HUES64 (cell line): ENCODE data around the gene RAB20. TPM values are rescaled to one million over a fixed set of nuclear protein-coding genes. Genes with fewer than 3 reads are reported as not detected.
"Not testable (repeated sequence)": the region's sequence is repeated elsewhere in the genome, so short reads cannot be mapped to it uniquely, and the experiment has no call there.

Experiments
- H3K27ac ChIP-seq: 2 replicates; pipeline ENCODE4 v1.7.0; 2013; ENCODE audit warnings: low read depth, low read length, inconsistent platforms
- H3K27me3 ChIP-seq: 2 replicates; pipeline ENCODE4 v1.6.1; 2013; ENCODE audit warnings: mild to moderate bottlenecking, low read length; ENCODE audit not compliant: insufficient read depth
- H3K36me3 ChIP-seq: 2 replicates; pipeline ENCODE4 v1.6.1; 2013; ENCODE audit warnings: mild to moderate bottlenecking, low read length; ENCODE audit not compliant: insufficient read depth
- H3K4me1 ChIP-seq: 2 replicates; pipeline ENCODE4 v1.6.1; 2013; ENCODE audit warnings: mild to moderate bottlenecking, low read length, moderate library complexity; ENCODE audit not compliant: insufficient read depth
- H3K4me3 ChIP-seq: 2 replicates; pipeline ENCODE4 v1.5.1; 2013; ENCODE audit warnings: mild to moderate bottlenecking, low read length, moderate library complexity
- H3K9ac ChIP-seq: 2 replicates; pipeline ENCODE4 v1.6.1; 2013; ENCODE audit warnings: mild to moderate bottlenecking, low read depth, low read length
- H3K9me3 ChIP-seq: 2 replicates; pipeline ENCODE4 v1.6.1; 2013; ENCODE audit warnings: low read depth, low read length; ENCODE audit not compliant: insufficient read depth
- WGBS: fragments of 150-250, 120-280 bp; methylation state at CpG from one replicate; pipeline ENCODE4 v1.1.7; 2013; ENCODE audit warnings: missing lambda C conversion rate; 5-methylcytosine and 5-hydroxymethylcytosine counted together
- polyA plus RNA-seq, 2 experiments: library from polyadenylated mRNA; stranded (reverse); fragments of 50-300 nt; gene quantifications; one replicate each; pipeline ENCODE4 v1.2.3, GENCODE V29; 2013

The RAB20 gene, protein sequence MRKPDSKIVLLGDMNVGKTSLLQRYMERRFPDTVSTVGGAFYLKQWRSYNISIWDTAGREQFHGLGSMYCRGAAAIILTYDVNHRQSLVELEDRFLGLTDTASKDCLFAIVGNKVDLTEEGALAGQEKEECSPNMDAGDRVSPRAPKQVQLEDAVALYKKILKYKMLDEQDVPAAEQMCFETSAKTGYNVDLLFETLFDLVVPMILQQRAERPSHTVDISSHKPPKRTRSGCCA
- 8.6 TPM for polyA plus RNA-seq (2013, experiment 1 of 2)
- polyA plus RNA-seq (2013, experiment 2 of 2) = 9.6 TPM

DNA sequence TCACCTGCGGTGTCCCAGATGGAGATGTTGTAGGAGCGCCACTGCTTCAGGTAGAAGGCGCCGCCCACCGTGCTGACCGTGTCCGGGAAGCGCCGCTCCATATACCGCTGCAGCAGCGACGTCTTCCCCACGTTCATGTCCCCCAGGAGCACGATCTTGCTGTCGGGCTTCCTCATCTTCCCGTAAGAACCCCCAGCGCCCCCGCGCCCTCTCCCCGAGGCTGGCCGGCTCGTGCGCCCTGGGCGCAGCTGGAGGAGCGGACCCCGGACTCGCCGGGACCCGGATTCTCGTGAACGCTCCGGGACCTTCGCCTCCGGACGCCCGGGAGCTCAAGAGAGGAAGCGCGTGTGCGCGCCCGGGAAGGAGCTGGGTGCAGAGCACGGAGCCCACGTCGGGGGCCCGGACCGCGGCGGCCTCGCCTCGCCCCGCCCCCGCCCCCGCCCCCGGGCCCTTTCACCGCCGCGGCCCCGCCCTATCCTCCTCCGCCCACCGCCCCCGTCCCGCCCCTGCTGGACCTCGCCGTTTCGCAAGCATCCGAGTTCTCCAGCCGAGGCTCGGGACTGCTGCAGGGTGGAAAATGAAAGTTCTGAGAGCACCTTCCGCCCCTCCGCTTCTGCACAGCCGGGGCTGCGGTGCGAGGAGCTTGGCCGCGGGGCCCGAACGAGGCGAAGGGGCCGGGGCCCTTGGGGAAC lies at the start of gene RAB20:
Gene RAB20, minus strand, starts transcription at position 379 of the 692 bp plus-strand sequence. Its CDS starts 203 bp downstream, at position 176.
- Histone ChIP-seq H3K9ac (peak within 1 kb of the TSS; percentile 75), H3K4me1 (peaks cover 24% of the 10 kb centered on the region), H3K36me3 (peaks cover 6% of the 10 kb centered on the region; the same call in 1 of the 2 replicates), H3K4me3 (peak within 1 kb of the TSS; percentile 72), H3K9me3 (no peaks in the 10 kb centered on the region), H3K27me3 (peaks cover 41% of the 10 kb centered on the region; the same call in 1 of the 2 replicates), H3K27ac (peak within 1 kb of the TSS; percentile 68; the same call in 1 of the 2 replicates)
- WGBS = under 1% methylated on average over 65 of the region's 79 CpGs

DNA sequence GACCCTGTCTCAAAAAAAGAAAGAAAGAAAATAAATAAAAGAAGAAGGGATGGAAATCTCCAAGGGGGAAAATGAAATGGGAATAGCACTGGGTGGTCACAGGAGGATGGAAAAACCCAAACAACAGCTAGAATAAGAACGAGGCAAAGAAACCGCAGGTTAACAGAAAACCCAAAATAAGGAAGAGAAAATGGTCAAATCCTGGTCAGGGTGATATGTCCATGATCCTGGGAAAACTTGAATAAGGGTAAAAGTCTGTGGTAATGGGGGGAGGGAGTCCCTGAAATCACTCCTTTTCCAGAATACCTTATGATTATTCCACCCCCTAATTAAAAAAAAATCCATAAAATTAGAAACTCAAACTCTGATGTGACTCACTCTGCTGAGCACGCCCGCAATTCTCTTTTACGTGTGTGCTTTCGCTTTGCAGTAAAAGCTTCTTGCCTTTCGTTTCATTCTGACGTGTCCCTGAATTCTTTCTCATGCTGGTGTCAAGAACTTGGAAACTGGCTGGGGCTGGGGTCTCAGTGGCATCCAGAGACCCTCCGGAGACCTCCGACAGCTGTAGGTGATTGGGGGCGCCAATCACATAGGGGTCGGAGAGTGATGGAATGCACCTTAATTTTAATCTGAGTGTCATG lies 49.6 kb upstream of the RAB20 start:
- Histone ChIP-seq H3K4me3 (no peak overlapping the region), H3K27ac (no peak overlapping the region), H3K4me1 (peaks cover 8% of the 10 kb centered on the region), H3K9me3 (no peaks in the 10 kb centered on the region), H3K36me3 (no peaks in the 10 kb centered on the region), H3K27me3 (peaks cover 4% of the 10 kb centered on the region), H3K9ac (no peak overlapping the region)
- WGBS = 92% methylated on average over 12 of the region's 12 CpGs

DNA sequence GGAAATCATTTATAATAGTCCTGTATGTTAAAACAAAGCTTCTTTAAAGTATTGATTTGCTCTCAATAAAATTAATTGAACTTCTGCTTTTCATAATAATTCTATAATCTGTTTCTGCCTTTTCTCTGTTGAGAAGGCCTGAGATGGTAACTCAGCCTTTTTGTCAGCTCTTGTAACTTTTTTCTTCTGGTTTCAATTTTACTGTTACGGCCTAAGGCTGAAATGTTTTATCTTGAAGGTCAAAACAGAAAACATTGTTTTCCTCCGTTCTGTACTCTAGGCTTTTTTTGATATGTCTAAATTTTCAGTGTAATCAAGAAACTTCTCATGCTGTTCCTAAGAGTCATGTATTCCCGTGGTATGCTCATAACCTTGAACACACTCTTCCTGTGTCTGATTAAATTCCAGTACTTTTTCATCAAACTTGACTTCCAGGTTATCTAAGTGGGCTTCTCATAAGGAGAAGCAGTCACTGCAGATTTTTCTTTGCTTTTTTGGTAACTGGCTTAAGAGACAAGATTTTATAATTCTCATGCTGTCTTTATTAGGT lies 46.2 kb upstream of the RAB20 start:
- no peak overlapping the region for H3K9ac ChIP-seq
- H3K36me3 ChIP-seq = no peaks in the 10 kb centered on the region
- no peak overlapping the region for H3K4me3 ChIP-seq
- H3K4me1 ChIP-seq = peaks cover 8% of the 10 kb centered on the region
- H3K9me3 ChIP-seq = peaks cover 3% of the 10 kb centered on the region; the same call in 1 of the 2 replicates
- 96% methylated on average over 3 of the region's 3 CpGs for WGBS
- H3K27ac ChIP-seq = no peak overlapping the region
- peaks cover 2% of the 10 kb centered on the region for H3K27me3 ChIP-seq

GRCh38 chr13:110606281-110606680 lies 44.8 kb upstream of the RAB20 start:
- not testable (repeated sequence) for H3K4me3 ChIP-seq, H3K9me3 ChIP-seq, H3K27me3 ChIP-seq, H3K27ac ChIP-seq, H3K36me3 ChIP-seq, H3K9ac ChIP-seq, H3K4me1 ChIP-seq
- WGBS = 92% methylated on average over 26 of the region's 33 CpGs

DNA sequence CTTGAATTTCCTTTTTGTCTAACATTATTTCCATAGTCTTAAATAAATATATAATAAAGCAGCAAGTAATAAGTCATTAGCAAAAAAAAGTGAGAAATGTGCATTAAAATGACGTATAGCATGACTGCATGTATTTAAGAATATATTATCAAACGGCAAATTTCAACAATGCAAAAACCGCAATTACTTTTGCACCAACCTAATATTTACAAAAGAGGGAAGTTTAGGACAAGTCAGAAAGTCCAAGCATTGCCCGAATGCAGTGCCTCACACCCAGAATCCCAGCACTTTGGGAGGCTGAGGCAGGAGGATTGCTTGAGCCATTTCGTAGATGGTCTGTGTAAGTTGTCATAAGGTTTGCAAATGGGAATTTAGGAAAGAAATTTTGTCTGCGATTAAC lies 43.6 kb upstream of the RAB20 start:
- peaks cover 3% of the 10 kb centered on the region; the same call in 1 of the 2 replicates for H3K9me3 ChIP-seq
- no peak overlapping the region for H3K9ac ChIP-seq
- peaks cover under 1% of the 10 kb centered on the region for H3K4me1 ChIP-seq
- WGBS = 99% methylated on average over 3 of the region's 6 CpGs
- no peak overlapping the region for H3K27ac ChIP-seq
- H3K36me3 ChIP-seq = no peaks in the 10 kb centered on the region
- H3K4me3 ChIP-seq = no peak overlapping the region
- H3K27me3 ChIP-seq = no peaks in the 10 kb centered on the region

DNA sequence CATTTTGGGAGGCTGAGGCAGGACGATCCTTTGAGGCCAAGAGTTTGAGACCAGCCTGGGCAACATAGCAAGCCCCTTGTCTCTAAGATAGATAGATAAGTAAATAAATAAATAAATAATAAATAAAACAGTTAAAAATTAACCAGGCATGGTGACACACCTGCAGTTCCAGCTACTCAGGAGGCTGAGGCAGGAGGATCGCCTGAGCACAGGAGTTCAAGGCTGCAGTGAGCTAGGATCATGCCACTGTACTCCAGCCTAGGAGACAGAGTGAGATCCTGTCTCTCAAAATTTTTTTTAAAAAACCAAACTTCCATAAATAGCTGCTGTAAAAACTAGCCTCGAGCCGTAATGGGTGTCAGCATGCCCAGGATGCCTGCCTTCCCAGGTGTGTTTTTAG lies 39.5 kb upstream of the RAB20 start:
- Histone ChIP-seq H3K4me3 (no peak overlapping the region), H3K9me3 (peaks cover 3% of the 10 kb centered on the region; the same call in 1 of the 2 replicates), H3K4me1 (no peaks in the 10 kb centered on the region), H3K27me3 (no peaks in the 10 kb centered on the region), H3K27ac (no peak overlapping the region), H3K36me3 (no peaks in the 10 kb centered on the region), H3K9ac (no peak overlapping the region)
- 91% methylated on average over 4 of the region's 4 CpGs for WGBS

- H3K9ac ChIP-seq = no peak overlapping the region
- H3K4me3 ChIP-seq = no peak overlapping the region
- no peak overlapping the region for H3K27ac ChIP-seq
- 81% methylated on average over 10 of the region's 10 CpGs for WGBS
- H3K27me3 ChIP-seq = no peaks in the 10 kb centered on the region
- no peaks in the 10 kb centered on the region for H3K4me1 ChIP-seq
- H3K9me3 ChIP-seq = peaks cover 3% of the 10 kb centered on the region; the same call in 1 of the 2 replicates
- no peaks in the 10 kb centered on the region for H3K36me3 ChIP-seq
Observed at GRCh38 chr13:110600261-110600819, 38.8 kb upstream of the RAB20 start.

DNA sequence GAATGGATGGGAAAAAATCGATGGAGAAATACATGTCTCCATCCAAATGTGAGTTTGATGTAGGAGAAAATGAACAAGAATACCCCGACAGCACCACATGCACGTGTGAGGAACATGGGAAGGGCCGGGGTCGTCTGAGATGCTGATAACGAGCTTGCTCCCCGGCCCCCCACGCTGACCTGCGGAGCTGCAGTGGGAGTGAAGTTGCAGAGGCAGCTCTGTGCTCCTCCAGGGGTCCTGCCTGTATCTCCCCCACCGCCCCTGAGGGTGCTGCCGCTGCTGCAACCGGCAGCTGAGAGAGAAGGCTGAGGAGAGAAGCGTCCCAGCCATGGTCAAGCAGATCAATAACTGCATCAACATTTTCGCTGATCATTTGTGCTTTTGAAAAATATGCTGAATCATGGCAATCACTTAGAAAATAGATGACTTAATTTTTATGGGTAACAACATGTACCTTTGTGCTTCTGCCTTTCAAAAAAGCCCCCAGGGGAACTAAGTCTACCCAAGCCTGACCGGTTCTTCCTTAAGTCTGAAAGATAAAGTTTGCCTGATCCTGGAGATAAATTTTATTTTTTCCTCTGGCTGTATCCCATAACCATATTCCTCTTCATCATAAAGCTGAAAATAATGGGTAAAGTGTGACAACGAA lies 35.6 kb upstream of the RAB20 start:
- Histone ChIP-seq H3K4me1 (no peaks in the 10 kb centered on the region), H3K9ac (no peak overlapping the region), H3K4me3 (no peak overlapping the region), H3K27ac (no peak overlapping the region), H3K36me3 (no peaks in the 10 kb centered on the region), H3K27me3 (no peaks in the 10 kb centered on the region), H3K9me3 (no peaks in the 10 kb centered on the region)
- 76% methylated on average over 14 of the region's 16 CpGs for WGBS

DNA sequence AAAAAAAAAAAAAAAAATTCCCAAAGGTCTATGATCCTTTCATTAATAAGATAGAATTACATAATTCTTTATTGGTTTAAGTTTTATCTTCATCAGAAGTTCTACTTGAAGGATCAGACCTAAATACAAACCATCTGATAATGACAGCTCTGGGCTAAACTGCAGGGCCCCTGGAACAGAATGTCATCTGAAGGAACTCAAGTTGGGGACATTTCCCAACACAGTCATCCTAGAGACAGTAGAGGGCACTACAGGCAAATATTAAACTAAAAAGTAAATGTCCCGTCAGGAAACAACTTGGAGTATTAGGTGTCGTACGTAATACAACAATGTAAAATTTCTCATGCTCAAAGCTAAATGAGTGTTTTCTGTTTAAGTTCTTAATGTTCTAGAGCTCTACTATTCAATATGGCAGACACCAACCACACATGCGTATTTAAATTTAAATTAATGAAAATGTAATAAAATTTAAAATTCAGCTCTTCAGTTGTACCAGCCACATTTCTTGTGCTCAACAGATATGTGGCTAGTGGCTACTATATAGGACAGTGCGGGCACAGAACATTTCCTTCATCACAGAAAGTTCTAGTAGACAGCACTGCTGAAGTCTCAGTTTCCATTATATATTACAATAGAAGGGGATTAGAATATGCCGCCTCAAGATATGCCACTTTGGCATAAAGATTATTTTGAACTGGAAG lies 32.1 kb upstream of the RAB20 start:
- Histone ChIP-seq H3K27ac (no peak overlapping the region), H3K27me3 (no peaks in the 10 kb centered on the region), H3K9ac (no peak overlapping the region), H3K36me3 (no peaks in the 10 kb centered on the region), H3K9me3 (no peaks in the 10 kb centered on the region), H3K4me3 (no peak overlapping the region), H3K4me1 (0 out of 2 replicates have a peak, but pooled peaks cover 5% of the 10 kb centered on the region)
- WGBS = 63% methylated on average over 3 of the region's 6 CpGs

DNA sequence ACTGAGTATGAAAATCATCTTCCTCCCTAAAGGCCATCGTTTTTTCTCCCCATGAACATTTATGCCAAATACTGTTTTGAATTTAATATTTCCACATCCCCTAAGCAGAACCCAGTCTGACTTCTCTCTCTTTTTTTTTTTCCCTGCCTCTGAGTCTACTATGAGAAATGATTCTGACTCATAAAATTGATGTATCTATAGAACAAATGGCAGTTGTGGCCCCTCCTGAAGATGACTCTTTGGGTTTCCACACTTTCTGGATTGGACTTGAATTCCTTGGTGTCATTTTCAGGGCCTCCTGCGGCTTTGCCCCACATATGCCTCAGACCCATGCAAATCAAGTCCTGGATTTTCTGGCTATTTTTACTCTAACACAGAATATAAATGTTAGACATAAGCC lies 31.1 kb upstream of the RAB20 start:
- no peaks in the 10 kb centered on the region for H3K9me3 ChIP-seq
- 93% methylated on average over 2 of the region's 2 CpGs for WGBS

More for the DNA sequence above, 31.1 kb upstream of the RAB20 start:
- H3K4me3 ChIP-seq = no peak overlapping the region
- H3K27me3 ChIP-seq = no peaks in the 10 kb centered on the region
- H3K9ac ChIP-seq = no peak overlapping the region
- no peak overlapping the region for H3K27ac ChIP-seq
- 0 out of 2 replicates have a peak, but pooled peaks cover 5% of the 10 kb centered on the region for H3K4me1 ChIP-seq
- H3K36me3 ChIP-seq = no peaks in the 10 kb centered on the region
